Loucy (cell line): ENCODE data around the gene POLR3K.
A peak's percentile ranks its signal among the peaks of the same experiment; 100 is the strongest.

Experiments
- H2AFZ ChIP-seq: fragments of 200-600 bp; sonication (generic); 2 replicates; pipeline ENCODE4 v1.6.0; 2016; ENCODE audit warnings: antibody characterized with exemption, mild to moderate bottlenecking, low read length, moderate library complexity
- H3F3A ChIP-seq: fragments of 200-600 bp; 2 replicates; pipeline ENCODE4 v1.6.0; 2016; ENCODE audit warnings: antibody characterized with exemption, low read depth, mild to moderate bottlenecking
- H3K27me3 ChIP-seq: fragments of 200-600 bp; sonication (generic); 2 replicates; pipeline ENCODE4 v1.6.1; 2014; ENCODE audit warnings: low read length, mild to moderate bottlenecking; ENCODE audit not compliant: insufficient read depth, poor library complexity, severe bottlenecking
- H3K36me3 ChIP-seq: fragments of 200-600 bp; sonication (generic); 2 replicates; pipeline ENCODE4 v1.6.1; 2016; ENCODE audit warnings: low read length; ENCODE audit not compliant: insufficient read depth
- H3K4me1 ChIP-seq: fragments of 200-600 bp; sonication (generic); 2 replicates; pipeline ENCODE4 v1.5.1; 2014; ENCODE audit warnings: low read length, mild to moderate bottlenecking; ENCODE audit not compliant: insufficient read depth, poor library complexity, severe bottlenecking
- H3K4me2 ChIP-seq: fragments of 200-600 bp; sonication (generic); 2 replicates; pipeline ENCODE4 v1.6.0; 2014; ENCODE audit warnings: antibody characterized with exemption, low read length, low read depth, mild to moderate bottlenecking; ENCODE audit not compliant: poor library complexity, severe bottlenecking
- H3K4me3 ChIP-seq: fragments of 200-600 bp; sonication (generic); 2 replicates; pipeline ENCODE4 v1.5.1; 2014; ENCODE audit warnings: low read length, mild to moderate bottlenecking, mixed read lengths; ENCODE audit not compliant: poor library complexity, severe bottlenecking
- H3K79me2 ChIP-seq: fragments of 200-600 bp; sonication (generic); 2 replicates; pipeline ENCODE4 v1.6.1; 2014; ENCODE audit warnings: low read length; ENCODE audit not compliant: insufficient read depth
- H3K9ac ChIP-seq: fragments of 200-600 bp; sonication (generic); 2 replicates; pipeline ENCODE4 v1.6.0; 2014; ENCODE audit warnings: mild to moderate bottlenecking, low read depth, low read length, moderate library complexity; ENCODE audit not compliant: poor library complexity, severe bottlenecking
- H3K9me2 ChIP-seq: fragments of 200-600 bp; sonication (generic); replicated peaks from 2 replicates; pipeline ENCODE4 v1.6.1; 2016; ENCODE audit warnings: low read depth, low read length, mixed read lengths
- H3K9me3 ChIP-seq: fragments of 200-600 bp; sonication (generic); 2 replicates; pipeline ENCODE4 v1.6.1; 2014; ENCODE audit warnings: mild to moderate bottlenecking, antibody characterized with exemption, low read length, low read depth; ENCODE audit not compliant: insufficient read depth
- H4K20me1 ChIP-seq: fragments of 200-600 bp; sonication (generic); 2 replicates; pipeline ENCODE4 v1.6.0; 2014; ENCODE audit warnings: antibody characterized with exemption, low read length, mild to moderate bottlenecking; ENCODE audit not compliant: insufficient read depth, poor library complexity, severe bottlenecking
- EZH2phosphoT487 ChIP-seq: fragments of 200-600 bp; IDR thresholded peaks from 2 replicates; pipeline ENCODE4 v1.6.1; 2018; ENCODE audit warnings: antibody characterized with exemption, mild to moderate bottlenecking, moderate library complexity, borderline replicate concordance
- TF ChIP-seq, protein P1 (sequence below): fragments of 200-600 bp; sonication (generic); conservative IDR thresholded peaks from 2 replicates; pipeline ENCODE4 v1.5.1; 2014; ENCODE audit warnings: mild to moderate bottlenecking, antibody characterized with exemption, low read length

POLR3K gene

GRCh38 chr16:56231-56927 lies 3.0 kb upstream of the POLR3K start:
- Histone ChIP-seq H4K20me1 (no peaks in the 10 kb centered on the region), H3K79me2 (peaks cover 17% of the 10 kb centered on the region; the same call in 1 of the 2 replicates), H3K4me3 (no peak overlapping the region), H3K9me2 (no peaks in the 10 kb centered on the region), H3K36me3 (no peaks in the 10 kb centered on the region), H3K27me3 (no peaks in the 10 kb centered on the region), H3K4me1 (peaks cover 30% of the 10 kb centered on the region), H3K9ac (no peak overlapping the region), H3K9me3 (no peaks in the 10 kb centered on the region), H3F3A (no peaks in the 10 kb centered on the region), H3K4me2 (no peak overlapping the region), H2AFZ (no peak overlapping the region)
- TF ChIP-seq, protein P1, sequence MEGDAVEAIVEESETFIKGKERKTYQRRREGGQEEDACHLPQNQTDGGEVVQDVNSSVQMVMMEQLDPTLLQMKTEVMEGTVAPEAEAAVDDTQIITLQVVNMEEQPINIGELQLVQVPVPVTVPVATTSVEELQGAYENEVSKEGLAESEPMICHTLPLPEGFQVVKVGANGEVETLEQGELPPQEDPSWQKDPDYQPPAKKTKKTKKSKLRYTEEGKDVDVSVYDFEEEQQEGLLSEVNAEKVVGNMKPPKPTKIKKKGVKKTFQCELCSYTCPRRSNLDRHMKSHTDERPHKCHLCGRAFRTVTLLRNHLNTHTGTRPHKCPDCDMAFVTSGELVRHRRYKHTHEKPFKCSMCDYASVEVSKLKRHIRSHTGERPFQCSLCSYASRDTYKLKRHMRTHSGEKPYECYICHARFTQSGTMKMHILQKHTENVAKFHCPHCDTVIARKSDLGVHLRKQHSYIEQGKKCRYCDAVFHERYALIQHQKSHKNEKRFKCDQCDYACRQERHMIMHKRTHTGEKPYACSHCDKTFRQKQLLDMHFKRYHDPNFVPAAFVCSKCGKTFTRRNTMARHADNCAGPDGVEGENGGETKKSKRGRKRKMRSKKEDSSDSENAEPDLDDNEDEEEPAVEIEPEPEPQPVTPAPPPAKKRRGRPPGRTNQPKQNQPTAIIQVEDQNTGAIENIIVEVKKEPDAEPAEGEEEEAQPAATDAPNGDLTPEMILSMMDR: no peak
- no peak for TF ChIP-seq EZH2phosphoT487

DNA sequence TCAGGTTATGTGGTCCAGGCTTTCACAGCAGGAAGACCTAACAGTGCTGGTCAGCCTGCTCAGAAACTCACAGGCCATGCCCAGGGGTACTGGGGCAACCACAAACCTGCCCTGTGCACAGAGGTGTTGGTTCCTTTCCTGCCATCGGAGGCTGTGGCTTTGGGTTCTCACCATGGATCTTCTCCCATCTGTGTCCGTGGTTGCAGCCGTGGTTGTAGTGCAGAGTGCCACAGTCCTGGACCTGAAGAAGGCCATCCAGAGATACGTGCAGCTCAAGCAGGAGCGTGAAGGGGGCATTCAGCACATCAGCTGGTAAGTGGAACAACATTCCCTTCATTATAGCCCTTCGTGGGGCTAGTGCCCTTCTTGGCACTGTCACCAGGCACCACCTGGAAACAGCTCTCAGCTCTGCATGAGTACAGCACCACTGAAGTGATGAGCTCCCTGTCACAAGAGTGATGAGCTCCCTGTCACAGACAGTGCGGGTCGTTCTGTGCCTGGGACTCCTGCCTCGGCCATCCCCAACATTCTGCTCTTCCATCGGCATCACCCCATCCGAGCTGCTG lies 2.2 kb upstream of the POLR3K start:
- Histone ChIP-seq H3K79me2 (peaks cover 22% of the 10 kb centered on the region; the same call in 1 of the 2 replicates), H3K9me3 (no peaks in the 10 kb centered on the region), H3K9ac (no peak overlapping the region), H3K4me2 (peak overlapping the region; percentile 16), H2AFZ (no peak overlapping the region), H3K4me1 (peaks cover 38% of the 10 kb centered on the region), H4K20me1 (peaks cover 6% of the 10 kb centered on the region), H3K36me3 (no peaks in the 10 kb centered on the region), H3F3A (no peaks in the 10 kb centered on the region), H3K9me2 (no peaks in the 10 kb centered on the region), H3K4me3 (no peak overlapping the region), H3K27me3 (no peaks in the 10 kb centered on the region)
- no peak for TF ChIP-seq EZH2phosphoT487
- TF ChIP-seq, protein P1: no peak

- no peaks in the 10 kb centered on the region for H3F3A ChIP-seq
- H3K27me3 ChIP-seq: no peaks in the 10 kb centered on the region
- H3K4me1 ChIP-seq: peaks cover 39% of the 10 kb centered on the region
- peak overlapping the region; percentile 93 for H3K9ac ChIP-seq
- peaks cover 9% of the 10 kb centered on the region for H4K20me1 ChIP-seq
- TF ChIP-seq, protein P1: no peak
- H3K9me2 ChIP-seq: no peaks in the 10 kb centered on the region
- peak overlapping the region; percentile 93 for H2AFZ ChIP-seq
- peak overlapping the region; percentile 75 for H3K4me2 ChIP-seq
- H3K4me3 ChIP-seq: peak overlapping the region; percentile 91
- no peaks in the 10 kb centered on the region for H3K9me3 ChIP-seq
- no peaks in the 10 kb centered on the region for H3K36me3 ChIP-seq
- peaks cover 22% of the 10 kb centered on the region; the same call in 1 of the 2 replicates for H3K79me2 ChIP-seq
Observed at GRCh38 chr16:54237-54581, 801 bp upstream of the POLR3K start.
